H1 (cell line): ENCODE measurements around the gene NPFFR2. TPM values are rescaled to one million over a fixed set of nuclear protein-coding genes. Genes with fewer than 3 reads are reported as not detected.

Experiments
- ATF2 ChIP-seq: IDR thresholded peaks from 2 replicates; pipeline ENCODE4 v1.6.1; 2012; ENCODE audit warnings: low read length, inconsistent platforms
- polyA plus RNA-seq, 7 experiments: library from polyadenylated mRNA; depleted of rRNA in 3 of 7; stranded (reverse) in 5 of 7; unstranded in 2 of 7; fragments of >200 nt in 5 of 7; fragments of 200-250 nt in 2 of 7; gene quantifications; 1 replicate in 5 of 7; 2 replicates in 1 of 7; 4 replicates in 1 of 7; pipeline versions ENCODE4 v1.2.1 to v1.2.3, GENCODE V29; 2011 to 2013; ENCODE audit warnings: missing spikeins in 2 of 7, mixed read lengths in 2 of 7
- total RNA-seq: library from RNA; stranded (reverse); fragmentation: NEBNext Ultra II Directional; extraction: Animal tissue kit (Norgen Biotek cat#: 25700); gene quantifications from 2 replicates; pipeline ENCODE4 v1.2.1, GENCODE V29; 2021

The NPFFR2 gene
- total and polyA plus RNA-seq, 2 of the 8 experiments (the other 6 are each of a cell fraction or from before 2014, with no cell fraction given) = 0.26 to 0.53 TPM

DNA sequence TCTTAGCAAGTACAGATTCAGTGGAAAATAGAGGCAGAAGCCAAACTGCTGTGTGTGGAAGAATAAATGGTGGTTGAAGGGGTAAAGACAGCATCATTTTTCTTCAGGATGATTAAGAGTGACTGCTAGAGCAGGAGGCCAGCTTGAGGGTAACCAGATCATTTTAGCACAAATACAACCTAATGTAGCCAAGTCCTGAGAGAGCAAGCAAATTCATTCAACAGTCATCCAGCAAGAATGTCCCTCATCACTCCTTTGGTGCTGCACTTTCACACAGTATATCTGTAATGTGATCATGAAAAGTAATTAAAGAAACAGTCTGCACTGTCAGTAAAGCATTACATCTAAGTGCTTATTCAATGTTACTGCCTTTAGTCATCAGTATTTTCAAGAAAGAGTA is 44.8 kb downstream of the NPFFR2 start (continued):
- TF ChIP-seq ATF2 = no peak
